Stimulated activated CD4-positive, alpha-beta T cell treated with anti-CD3 and anti-CD28 coated beads, Interleukin-15, amount 100 ng/mL, for 48 hours (primary cell): ENCODE results near the gene ANGEL2.
A peak's percentile ranks its signal among the peaks of the same experiment; 100 is the strongest.
"Not testable (repeated sequence)": the region's sequence is repeated elsewhere in the genome, so short reads cannot be mapped to it uniquely, and the experiment has no call there.

ENCODE experiments used
- DNase-seq, 2 donors: peaks; one replicate each; pipeline ENCODE4 v3.0.0-alpha.2; 2020; ENCODE audit warnings: low read depth in 2 of 2

Gene ANGEL2

GRCh38 chr1:213019450-213019849 is 3.8 kb upstream of the ANGEL2 start:
- no peak for DNase-seq

GRCh38 chr1:213017447-213018273 is 2.0 kb upstream of the ANGEL2 start:
- no peak for DNase-seq

GRCh38 chr1:213014642-213015041 is 1.0 kb downstream of the ANGEL2 start:
- DNase-seq, result no peak

- no peak for DNase-seq
Observed at GRCh38 chr1:213008564-213008963, 7.1 kb downstream of the ANGEL2 start.

GRCh38 chr1:213003256-213003655 is 12.4 kb downstream of the ANGEL2 start:
- peak in 1 of 2 donors; percentile 8 for DNase-seq

- no peak for DNase-seq
Observed at GRCh38 chr1:212994926-212995325, 20.7 kb downstream of the ANGEL2 start.

GRCh38 chr1:212993960-212994359 is 21.7 kb downstream of the ANGEL2 start:
- DNase-seq, result not testable (repeated sequence)

GRCh38 chr1:212990276-212990675 is 25.4 kb downstream of the ANGEL2 start:
- DNase-seq, result no peak

- DNase-seq, result no peak
Observed at GRCh38 chr1:212987702-212988322, 27.9 kb downstream of the ANGEL2 start.

GRCh38 chr1:212986551-212986950 is 29.1 kb downstream of the ANGEL2 start:
- no peak for DNase-seq

GRCh38 chr1:212984522-212985291 is 31.0 kb downstream of the ANGEL2 start:
- DNase-seq, result no peak

- no peak for DNase-seq
Observed at GRCh38 chr1:212983482-212983881, 32.2 kb downstream of the ANGEL2 start.

- no peak for DNase-seq
Observed at GRCh38 chr1:212982430-212983152, 33.1 kb downstream of the ANGEL2 start.

- no peak for DNase-seq
Observed at GRCh38 chr1:212981571-212982328, 33.9 kb downstream of the ANGEL2 start.

- DNase-seq, result no peak
Observed at GRCh38 chr1:212981025-212981495, 34.6 kb downstream of the ANGEL2 start.

- no peak for DNase-seq
Observed at GRCh38 chr1:212980123-212980785, 35.4 kb downstream of the ANGEL2 start.

GRCh38 chr1:212979340-212980122 is 36.1 kb downstream of the ANGEL2 start:
- DNase-seq, result peak in 1 of 2 donors; percentile 36

- no peak for DNase-seq
Observed at GRCh38 chr1:212977781-212978645, 37.7 kb downstream of the ANGEL2 start.

- DNase-seq, result no peak
Observed at GRCh38 chr1:212976586-212976985, 39.1 kb downstream of the ANGEL2 start.
